HG03457 (cell line): ENCODE measurements around the gene HOXD10.

Source experiments
- ATAC-seq: cut with Tn5 transposase; IDR thresholded peaks from one replicate; pipeline ENCODE4 v1.9.1; 2021; ENCODE audit warnings: moderate number of reproducible peaks; ENCODE audit not compliant: unreplicated experiment

HOXD10 gene

GRCh38 chr2:176133389-176133788 is 16.8 kb downstream of the HOXD10 start:
- ATAC-seq, result no peak

- ATAC-seq, result no peak
These were observed 17.5 kb downstream of the HOXD10 start for GRCh38 chr2:176134035-176134434.

- no peak for ATAC-seq
These were observed 18.5 kb downstream of the HOXD10 start for GRCh38 chr2:176135035-176135440.

- no peak for ATAC-seq
These were observed 20.0 kb downstream of the HOXD10 start for GRCh38 chr2:176136374-176137251.

GRCh38 chr2:176137252-176137580 is 20.6 kb downstream of the HOXD10 start:
- no peak for ATAC-seq

- no peak for ATAC-seq
These were observed 21.3 kb downstream of the HOXD10 start for GRCh38 chr2:176137906-176138305.

- no peak for ATAC-seq
These were observed 21.9 kb downstream of the HOXD10 start for GRCh38 chr2:176138526-176138922.

GRCh38 chr2:176138923-176139660 is 22.5 kb downstream of the HOXD10 start:
- no peak for ATAC-seq

GRCh38 chr2:176139661-176140512 is 23.3 kb downstream of the HOXD10 start:
- ATAC-seq, result no peak

GRCh38 chr2:176140513-176141317 is 24.1 kb downstream of the HOXD10 start:
- ATAC-seq, result no peak

GRCh38 chr2:176142281-176142680 is 25.7 kb downstream of the HOXD10 start:
- no peak for ATAC-seq

- no peak for ATAC-seq
These were observed 28.7 kb downstream of the HOXD10 start for GRCh38 chr2:176145085-176145969.

- no peak for ATAC-seq
These were observed 29.5 kb downstream of the HOXD10 start for GRCh38 chr2:176146101-176146500.

GRCh38 chr2:176146645-176147044 is 30.1 kb downstream of the HOXD10 start:
- ATAC-seq, result no peak

GRCh38 chr2:176147210-176147799 is 30.7 kb downstream of the HOXD10 start:
- no peak for ATAC-seq

GRCh38 chr2:176147800-176148496 is 31.4 kb downstream of the HOXD10 start:
- no peak for ATAC-seq

- ATAC-seq, result no peak
These were observed 32.3 kb downstream of the HOXD10 start for GRCh38 chr2:176148751-176149421.

- no peak for ATAC-seq
These were observed 32.9 kb downstream of the HOXD10 start for GRCh38 chr2:176149481-176149938.
